GM12878 (cell line): Measurements from ENCODE around the gene ADORA2B.

Experiments
- ATF7 ChIP-seq: fragments of 450-650 bp; IDR thresholded peaks from 2 replicates; pipeline ENCODE4 v1.6.1; 2016; ENCODE audit warnings: low read depth, mild to moderate bottlenecking
- BMI1 ChIP-seq: fragments of 450-650 bp; IDR thresholded peaks from 2 replicates; pipeline ENCODE4 v1.6.1; 2016; ENCODE audit warnings: mild to moderate bottlenecking, moderate library complexity, borderline replicate concordance
- CEBPZ ChIP-seq: fragments of 150-350 bp; IDR thresholded peaks from 2 replicates; pipeline ENCODE4 v1.6.1; 2016; ENCODE audit warnings: low read depth, low read length
- CREM ChIP-seq: IDR thresholded peaks from 2 replicates; pipeline ENCODE4 v1.6.1; 2014; ENCODE audit warnings: antibody characterized with exemption, low read depth
- FOS ChIP-seq: IDR thresholded peaks from 3 replicates; pipeline ENCODE4 v1.6.1; 2011; ENCODE audit warnings: borderline replicate concordance; ENCODE audit not compliant: insufficient read length; ENCODE audit errors: extremely low read depth
- POLR2A ChIP-seq: IDR thresholded peaks from 2 replicates; pipeline ENCODE4 v1.6.1; 2011; ENCODE audit warnings: low read depth, mild to moderate bottlenecking, low read length
- RCOR1 ChIP-seq: conservative IDR thresholded peaks from 2 replicates; pipeline ENCODE4 v1.6.1; 2012; ENCODE audit warnings: low read depth, low read length, improper control_type of control experiment
- STAT3 ChIP-seq: IDR thresholded peaks from 2 replicates; pipeline ENCODE4 v1.6.1; 2011; ENCODE audit warnings: low read depth, low read length, improper control_type of control experiment
- YY1 ChIP-seq: IDR thresholded peaks from 2 replicates; pipeline ENCODE4 v1.6.1; 2011; ENCODE audit warnings: low read depth, mild to moderate bottlenecking, low read length
- ZZZ3 ChIP-seq: IDR thresholded peaks from 2 replicates; pipeline ENCODE4 v1.6.1; 2011; ENCODE audit warnings: low read depth; ENCODE audit not compliant: control insufficient read depth, insufficient read length
- TF ChIP-seq, protein P1 (sequence below), 3 experiments: IDR thresholded peaks in 2 of 3; conservative IDR thresholded peaks in 1 of 3; 2 replicates each; pipeline ENCODE4 v1.5.1; 2011; ENCODE audit warnings: low read depth in 3 of 3, low read length in 3 of 3, mild to moderate bottlenecking in 3 of 3, control low read depth in 2 of 3, moderate library complexity in 2 of 3, inconsistent platforms in 1 of 3, mixed read lengths in 1 of 3; ENCODE audit not compliant: control insufficient read depth in 2 of 3, insufficient read depth in 1 of 3; ENCODE audit errors: extremely low read depth in 1 of 3

GRCh38 chr17:15981208-15981607, 36.3 kb downstream of the ADORA2B start:
- TF ChIP-seq, protein P1, sequence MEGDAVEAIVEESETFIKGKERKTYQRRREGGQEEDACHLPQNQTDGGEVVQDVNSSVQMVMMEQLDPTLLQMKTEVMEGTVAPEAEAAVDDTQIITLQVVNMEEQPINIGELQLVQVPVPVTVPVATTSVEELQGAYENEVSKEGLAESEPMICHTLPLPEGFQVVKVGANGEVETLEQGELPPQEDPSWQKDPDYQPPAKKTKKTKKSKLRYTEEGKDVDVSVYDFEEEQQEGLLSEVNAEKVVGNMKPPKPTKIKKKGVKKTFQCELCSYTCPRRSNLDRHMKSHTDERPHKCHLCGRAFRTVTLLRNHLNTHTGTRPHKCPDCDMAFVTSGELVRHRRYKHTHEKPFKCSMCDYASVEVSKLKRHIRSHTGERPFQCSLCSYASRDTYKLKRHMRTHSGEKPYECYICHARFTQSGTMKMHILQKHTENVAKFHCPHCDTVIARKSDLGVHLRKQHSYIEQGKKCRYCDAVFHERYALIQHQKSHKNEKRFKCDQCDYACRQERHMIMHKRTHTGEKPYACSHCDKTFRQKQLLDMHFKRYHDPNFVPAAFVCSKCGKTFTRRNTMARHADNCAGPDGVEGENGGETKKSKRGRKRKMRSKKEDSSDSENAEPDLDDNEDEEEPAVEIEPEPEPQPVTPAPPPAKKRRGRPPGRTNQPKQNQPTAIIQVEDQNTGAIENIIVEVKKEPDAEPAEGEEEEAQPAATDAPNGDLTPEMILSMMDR (IDR thresholded peaks at IDR 0.05 in 2 of 3, conservative IDR thresholded peaks at IDR 0.05 in 1 of 3; ENCODE audit: control insufficient read depth in 2 of 3, extremely low read depth in 1 of 3, insufficient read depth in 1 of 3, low read depth in 3 of 3, low read length in 3 of 3) = no peak
- TF ChIP-seq CREM = 0 out of 2 replicates have a peak, but pooled peaks have one; percentile 16
- no peak for TF ChIP-seq FOS
- no peak for TF ChIP-seq CEBPZ
- no peak for TF ChIP-seq STAT3
- TF ChIP-seq RCOR1 = no peak
- no peak for TF ChIP-seq POLR2A
- TF ChIP-seq ZZZ3 = no peak
- TF ChIP-seq ATF7 = 0 out of 2 replicates have a peak, but pooled peaks have one; percentile 25
- no peak for TF ChIP-seq YY1
- no peak for TF ChIP-seq BMI1
